HG02678 (cell line): ENCODE measurements around the gene GRID2.

Experiments used
- ATAC-seq: cut with Tn5 transposase; IDR thresholded peaks from one replicate; pipeline ENCODE4 v1.9.1; 2021; ENCODE audit warnings: mild to moderate bottlenecking, moderate library complexity; ENCODE audit not compliant: unreplicated experiment

Gene GRID2

DNA sequence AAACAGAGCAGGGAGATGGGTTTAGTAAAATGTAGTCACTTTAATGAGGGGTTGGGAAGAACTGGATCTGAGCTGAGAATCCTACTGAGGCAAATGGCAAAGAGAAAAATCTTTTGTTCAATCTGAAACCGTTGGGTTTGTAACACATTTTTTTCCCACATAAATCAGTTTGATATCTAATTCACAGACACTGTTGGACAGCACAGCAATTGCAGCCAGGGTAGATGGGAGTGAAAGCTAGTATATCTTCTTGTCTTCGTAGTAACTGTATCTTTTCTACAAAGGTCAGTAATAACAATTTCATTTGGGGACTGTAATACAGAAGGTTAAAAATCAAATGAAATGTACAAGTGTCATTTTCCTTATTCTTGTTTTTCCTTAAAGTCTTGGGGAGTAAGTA, 875.3 kb downstream of the GRID2 start:
- ATAC-seq = no peak

DNA sequence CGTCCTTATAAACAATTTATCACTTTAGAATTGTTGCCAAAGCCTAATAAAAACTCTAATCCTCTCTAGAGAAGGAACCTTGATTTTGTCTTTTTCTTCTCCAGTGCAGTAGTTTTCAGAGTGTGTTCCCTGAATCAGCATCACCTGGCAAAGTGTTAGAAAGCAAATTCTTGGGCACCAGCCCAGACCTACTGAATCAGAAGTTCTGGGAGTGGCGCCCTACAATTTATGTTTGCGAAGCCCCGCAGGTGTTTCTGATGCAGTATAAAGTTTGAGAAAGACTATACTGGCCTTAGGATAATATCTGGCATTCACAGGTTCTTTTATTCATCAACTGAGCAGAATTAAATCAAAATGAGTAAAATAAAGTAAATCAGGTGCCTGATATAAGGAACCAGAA, 879.0 kb downstream of the GRID2 start:
- ATAC-seq = no peak

DNA sequence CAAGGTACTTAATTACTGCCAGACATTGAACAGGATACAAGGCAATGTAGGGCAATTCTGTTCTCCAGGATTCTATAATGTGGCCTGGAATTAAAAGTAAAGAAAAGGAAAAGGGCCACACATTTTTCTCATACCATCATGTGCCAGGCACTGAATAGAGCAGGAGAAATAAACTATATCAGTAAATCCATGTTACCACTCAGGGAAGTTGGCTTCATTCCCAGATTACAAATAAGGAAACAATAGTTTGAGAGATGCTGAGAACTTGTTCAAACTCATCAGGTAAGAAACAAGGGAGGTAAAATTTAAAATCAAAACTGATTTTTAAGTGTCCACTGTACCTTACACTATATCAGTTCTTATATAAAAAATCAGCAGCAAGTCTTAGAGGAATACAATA, 879.8 kb downstream of the GRID2 start:
- ATAC-seq = no peak

DNA sequence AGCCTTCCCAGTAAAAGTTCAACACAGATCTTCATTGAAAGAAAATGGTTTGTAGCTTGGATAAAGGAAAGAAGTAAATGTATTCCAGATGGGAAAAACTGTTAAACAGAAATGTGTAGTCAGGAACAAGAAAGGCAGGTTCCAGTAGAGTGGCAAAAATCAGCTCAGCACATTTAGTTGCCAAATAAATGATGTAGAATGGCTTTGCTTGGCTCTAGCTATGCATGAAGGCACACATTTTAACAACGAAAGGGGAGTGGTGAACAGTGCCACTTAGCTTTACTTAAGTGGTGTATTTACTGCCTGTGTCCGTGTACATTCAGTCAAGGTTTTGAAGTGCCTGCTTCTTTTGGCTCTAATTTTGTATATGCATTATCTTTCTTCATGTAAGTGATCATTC, 880.3 kb downstream of the GRID2 start:
- no peak for ATAC-seq

DNA sequence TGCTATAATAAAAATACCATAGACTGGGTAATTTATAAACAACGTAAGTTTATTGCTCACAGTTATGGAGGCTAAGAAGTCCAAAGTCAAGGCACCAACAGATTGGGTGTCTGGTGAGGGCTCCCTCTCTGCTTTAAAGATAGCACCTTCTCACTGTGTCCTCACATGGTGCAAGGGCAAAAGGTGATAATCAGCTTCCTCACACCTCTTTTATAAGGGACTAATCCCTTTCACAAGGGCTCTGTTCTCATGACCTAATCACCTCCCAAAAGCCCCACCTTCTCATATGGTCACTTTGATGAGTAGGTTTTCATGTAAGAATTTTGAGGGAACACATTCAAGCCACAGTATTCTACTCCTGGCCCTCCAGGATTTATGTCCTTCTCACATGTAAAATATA, 883.1 kb downstream of the GRID2 start:
- ATAC-seq = no peak

DNA sequence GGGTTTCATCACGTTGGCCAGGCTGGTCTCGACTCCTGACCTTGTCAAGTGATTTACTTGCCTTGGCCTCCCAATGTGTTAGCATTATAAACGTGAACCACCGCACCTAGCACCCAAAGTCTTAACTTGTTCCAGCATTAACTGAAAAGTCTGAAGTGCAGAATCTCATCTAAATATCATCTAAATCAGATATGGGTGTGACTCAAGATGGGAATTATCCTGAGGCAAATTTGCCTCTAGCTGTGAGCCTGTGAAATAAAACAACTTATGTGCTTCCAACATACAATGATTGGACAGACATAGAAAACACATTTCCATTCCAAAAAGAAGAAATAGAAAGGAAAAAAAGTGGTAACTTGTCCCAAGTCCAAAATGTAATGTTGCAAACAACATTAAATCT, 883.7 kb downstream of the GRID2 start:
- ATAC-seq = no peak

DNA sequence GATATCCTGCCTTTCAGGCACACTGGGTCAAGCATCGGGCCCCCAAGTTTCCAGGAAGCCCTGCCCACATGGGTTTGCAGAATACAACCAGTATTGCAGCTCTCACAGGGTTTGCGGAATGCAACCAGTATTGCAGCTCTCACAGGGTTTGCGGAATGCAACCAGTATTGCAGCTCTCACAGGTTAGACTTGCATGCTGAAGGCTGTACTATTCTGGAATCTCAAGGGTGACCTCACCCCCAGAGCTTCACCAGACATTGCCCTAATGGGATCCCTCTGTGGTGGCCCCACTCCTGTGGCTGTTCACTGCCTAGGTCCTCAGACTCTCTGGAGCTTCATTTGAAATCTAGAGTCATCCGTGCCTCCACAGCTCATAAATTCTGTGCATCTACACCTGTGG, 884.1 kb downstream of the GRID2 start:
- ATAC-seq = no peak

DNA sequence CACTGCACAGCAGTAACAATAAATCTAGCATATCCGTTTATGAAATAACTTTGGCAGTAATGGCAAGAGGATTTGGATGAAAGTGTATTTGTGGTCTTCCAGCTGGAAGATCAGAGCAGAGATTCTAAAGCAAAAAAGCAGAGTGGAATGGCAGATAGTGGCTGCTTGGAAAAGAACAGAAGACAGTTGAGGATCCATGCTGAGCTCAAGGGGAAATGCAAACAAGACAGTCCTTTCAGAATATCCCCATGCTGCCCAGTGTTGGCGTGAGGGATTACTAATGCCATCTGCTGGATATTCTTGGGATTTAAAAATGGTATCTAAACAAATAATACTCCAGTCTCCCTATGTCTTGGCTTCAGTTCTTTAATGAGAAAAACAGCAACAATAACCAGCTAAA, 895.7 kb downstream of the GRID2 start:
- no peak for ATAC-seq

DNA sequence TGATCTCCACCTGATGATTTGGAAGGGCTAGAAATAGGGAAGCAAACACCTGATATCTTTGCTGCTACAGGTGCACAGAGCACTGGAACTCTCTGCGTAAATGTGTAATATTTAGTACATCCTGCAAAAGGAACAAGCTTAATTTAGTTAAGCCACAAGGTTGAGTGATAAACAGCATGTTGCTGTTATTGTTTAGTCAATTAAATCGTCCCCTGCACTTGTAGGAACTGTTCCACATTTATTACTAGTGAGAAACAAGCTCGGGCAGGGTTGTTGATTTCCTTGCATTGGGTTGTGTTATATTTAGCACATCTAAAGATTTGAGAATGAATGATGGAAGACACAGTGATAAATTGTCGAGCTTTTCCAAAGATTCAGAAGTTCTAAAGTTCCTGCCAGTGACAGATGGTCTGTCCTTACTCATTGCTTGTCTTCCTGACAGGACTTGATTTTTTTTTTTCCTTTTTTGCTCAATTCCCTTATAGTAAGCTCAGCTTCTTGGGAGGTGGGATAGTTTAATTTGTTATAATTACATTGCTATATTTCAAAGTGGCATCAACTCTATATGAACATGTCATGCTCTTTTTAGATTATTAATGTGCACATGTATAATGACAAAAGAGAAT, 897.8 kb downstream of the GRID2 start:
- no peak for ATAC-seq

DNA sequence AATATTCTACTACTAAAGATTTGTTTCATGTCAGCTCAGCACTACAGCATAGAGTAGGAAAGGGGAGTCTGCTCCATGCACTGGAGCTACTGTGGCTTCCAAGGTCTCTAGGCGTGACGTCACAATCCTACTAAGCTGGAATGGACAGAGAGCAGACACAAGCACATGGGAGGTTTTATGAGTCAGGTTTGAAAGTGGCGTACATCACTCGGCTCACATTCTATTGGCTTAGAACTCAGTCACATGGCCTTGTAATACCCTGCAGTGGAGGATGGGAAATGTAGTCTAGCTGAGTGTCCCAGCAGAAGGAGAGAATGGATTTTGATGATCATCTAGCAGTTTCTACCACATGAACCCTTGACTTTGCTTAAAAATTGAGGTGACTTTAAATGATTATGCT, 899.9 kb downstream of the GRID2 start:
- ATAC-seq = no peak

DNA sequence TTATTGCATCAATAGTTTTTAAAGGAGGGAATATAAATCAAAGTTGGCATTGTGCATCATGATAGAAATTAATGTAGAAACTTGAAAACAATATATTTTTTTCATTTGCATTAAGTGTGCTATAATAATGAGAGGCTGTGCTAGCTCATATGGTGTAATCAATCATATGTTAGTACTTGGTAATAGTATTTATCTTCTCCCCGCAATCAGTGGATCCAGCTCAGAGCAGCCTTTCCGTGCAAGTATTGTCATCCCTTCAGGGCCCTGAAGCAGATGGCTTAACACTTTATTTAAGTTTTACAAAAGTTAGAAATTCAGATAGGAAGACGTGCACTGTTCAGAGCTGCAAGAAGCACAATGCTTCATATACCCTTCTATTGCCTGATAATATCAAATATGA, 908.5 kb downstream of the GRID2 start:
- no peak for ATAC-seq

DNA sequence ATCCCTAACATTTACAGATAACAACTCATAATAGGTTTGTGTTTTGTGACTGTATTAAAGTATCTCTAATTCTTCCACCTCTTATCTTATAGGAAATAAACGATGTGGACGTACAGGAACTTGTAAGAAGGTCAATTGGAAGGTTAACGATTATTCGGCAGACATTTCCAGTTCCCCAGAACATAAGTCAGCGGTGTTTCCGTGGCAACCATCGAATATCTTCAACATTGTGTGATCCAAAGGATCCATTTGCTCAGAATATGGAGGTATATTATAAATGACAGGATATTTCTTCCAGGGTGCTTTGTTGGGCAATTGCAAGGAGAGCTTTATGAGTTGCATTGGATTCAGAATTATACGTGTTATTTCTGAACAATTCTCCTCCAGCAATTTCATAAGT, 912.9 kb downstream of the GRID2 start:
- no peak for ATAC-seq

DNA sequence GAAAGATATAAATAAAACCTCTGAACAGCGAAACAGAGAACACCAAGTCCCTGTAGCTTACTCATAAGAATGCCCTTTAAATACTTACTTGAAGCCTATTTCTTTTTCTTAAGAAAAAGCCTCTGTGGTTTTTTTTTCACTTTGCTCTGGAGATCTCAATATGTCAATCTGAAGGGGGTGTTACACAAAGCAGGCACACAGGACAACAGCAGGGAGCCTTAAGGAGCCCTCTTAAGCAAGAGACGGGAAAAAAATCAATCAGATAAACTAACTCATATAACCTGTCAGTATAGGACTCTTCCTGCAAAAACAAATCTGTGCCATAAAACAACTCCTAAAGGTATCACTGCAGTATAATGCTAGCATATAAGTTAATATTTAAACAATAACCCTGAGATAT, 913.7 kb downstream of the GRID2 start:
- no peak for ATAC-seq

DNA sequence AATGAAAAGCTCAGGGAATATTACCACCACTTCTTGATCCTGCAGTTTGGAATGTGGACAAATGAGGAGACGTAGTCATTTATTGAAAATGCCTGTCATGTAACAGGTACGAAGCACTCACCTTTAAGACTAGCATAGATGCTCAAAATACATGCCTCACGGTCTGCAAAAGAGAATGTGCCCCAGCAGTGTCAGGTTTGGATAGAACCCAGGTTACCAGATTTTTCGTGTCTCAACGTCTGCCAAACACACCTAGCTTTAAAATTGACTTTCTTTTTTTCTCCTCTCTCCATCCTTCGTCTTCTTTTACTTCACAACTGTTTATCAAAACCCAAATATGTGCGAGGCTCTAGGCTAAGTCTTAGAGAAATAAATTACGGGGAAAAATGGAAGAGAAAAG, 918.0 kb downstream of the GRID2 start:
- no peak for ATAC-seq

DNA sequence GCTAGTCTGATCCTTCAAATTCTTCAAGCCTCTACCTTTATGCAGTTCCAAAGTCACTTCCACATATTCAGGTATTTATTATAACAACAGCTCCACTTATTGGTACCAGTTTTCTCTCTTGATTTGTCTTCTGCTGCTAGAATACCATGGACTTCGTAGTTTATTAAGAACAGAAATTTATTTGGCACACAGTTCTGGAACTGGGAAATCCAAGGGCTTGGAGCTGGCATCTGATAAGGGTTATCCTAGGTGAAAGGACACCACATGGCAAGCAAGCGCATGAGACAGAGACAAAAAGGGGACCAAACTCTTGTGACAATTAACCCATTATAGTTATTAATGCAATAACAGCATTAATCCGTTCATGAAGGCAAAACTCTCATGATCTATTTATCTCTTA, 924.3 kb downstream of the GRID2 start:
- no peak for ATAC-seq

DNA sequence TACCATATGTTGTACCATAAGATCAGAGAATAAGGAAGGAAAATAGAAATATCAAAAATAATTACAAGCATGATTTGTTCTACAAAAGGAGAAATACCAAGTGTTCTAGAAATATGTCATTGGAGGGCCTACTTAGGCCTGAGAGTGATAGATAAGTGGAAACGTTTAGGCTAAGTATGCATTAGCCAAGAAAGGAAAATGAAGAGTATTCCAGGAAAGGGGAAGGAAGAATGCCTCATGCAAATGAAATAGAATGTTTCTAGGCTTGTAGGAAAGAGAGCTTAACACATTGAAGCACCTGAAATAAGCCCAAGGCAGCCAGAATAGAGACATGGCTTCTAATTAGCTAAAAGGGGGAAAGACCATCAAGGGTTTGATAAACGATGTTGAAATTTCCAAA, 929.1 kb downstream of the GRID2 start:
- no peak for ATAC-seq

DNA sequence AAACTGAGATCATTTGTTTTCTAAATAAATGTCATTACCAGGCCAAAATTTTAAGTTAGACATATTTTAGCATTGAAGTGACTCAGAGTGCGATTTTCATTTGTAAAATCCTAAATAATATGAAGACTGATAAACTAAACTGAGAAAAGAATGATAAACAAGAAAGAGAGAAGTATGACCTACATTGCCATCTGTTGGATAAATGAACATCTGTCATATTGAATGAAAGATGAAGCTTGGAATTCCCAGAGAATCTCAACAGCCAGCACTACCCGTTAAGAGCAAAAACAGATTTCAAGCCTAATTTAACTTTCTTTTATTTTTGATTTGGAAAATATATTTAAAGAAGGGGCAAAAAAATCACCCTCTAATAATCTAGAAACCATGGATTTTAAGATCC, 933.8 kb downstream of the GRID2 start:
- ATAC-seq = no peak

DNA sequence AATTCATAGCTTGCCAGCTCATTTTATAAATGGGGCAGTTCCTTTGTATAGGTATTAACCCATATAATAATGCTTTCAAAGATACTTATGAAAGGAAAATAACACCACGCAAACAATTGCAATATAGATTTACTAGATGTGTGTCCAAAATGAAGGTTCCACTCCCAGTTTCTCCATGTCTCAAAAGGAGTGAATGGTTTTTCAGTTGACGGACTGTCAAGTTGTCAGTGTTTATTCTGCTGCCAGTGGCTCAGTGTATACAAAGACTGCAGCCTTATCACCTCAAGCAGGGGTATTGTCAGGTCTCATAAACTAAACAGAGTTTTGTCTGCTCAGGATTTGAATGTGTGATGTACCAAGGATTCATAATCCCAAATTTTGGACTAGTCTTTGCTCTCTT, 939.5 kb downstream of the GRID2 start:
- ATAC-seq = no peak

DNA sequence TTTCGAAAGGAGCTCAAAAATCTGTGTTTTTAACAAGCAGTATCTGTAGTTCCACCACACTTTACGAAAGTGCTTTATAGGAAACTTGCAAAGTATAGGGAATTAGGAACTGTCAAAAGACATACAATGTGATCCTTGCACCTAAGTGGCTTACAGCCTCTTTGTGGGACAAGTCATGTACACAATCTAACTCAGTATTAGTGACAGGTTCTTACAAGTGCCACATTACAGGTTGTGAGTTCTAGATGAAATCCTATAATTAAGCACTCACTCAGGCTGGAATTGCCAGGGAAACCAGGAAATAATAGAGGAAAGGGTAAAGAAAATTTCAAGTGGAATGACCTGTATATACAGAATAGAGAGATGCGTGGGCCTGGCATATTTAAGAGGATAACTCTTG, 957.4 kb downstream of the GRID2 start:
- no peak for ATAC-seq

DNA sequence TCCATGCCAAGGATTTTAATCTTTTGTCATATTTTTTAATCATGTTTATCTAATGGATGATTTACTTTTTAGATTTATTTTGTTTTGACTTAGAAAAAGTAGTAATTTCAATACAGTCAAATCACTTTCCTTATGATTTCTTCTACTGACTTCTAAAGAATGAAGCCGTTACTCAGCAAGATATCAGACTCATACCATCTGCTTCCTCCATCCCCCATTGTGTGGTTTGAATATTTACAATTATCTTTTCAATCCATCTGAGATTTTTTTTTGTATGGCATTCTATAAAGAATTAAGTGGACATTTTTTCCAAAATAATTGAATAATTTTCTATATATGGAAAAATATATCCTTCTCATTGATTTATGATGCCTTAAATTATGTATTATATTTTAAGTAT, 959.4 kb downstream of the GRID2 start:
- no peak for ATAC-seq

DNA sequence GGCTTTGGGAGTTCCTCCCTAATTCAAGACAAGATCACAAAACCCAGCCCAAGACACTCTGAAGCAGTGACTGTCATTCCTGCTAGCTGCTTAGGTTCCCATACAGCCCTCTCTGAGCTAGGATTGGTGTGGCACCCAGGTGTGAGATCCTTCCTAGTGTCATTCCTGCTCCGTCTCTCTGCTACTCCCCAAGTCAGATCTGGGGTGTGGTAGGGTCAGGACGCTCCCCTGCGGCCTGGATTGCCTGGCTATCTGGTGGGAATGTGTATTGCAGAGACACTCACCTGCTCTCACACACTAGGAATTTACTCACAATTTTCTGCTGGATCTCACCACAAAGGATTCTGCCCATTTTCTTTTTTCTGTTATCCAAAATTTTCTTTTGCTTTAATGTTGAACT, 964.0 kb downstream of the GRID2 start:
- ATAC-seq = no peak

DNA sequence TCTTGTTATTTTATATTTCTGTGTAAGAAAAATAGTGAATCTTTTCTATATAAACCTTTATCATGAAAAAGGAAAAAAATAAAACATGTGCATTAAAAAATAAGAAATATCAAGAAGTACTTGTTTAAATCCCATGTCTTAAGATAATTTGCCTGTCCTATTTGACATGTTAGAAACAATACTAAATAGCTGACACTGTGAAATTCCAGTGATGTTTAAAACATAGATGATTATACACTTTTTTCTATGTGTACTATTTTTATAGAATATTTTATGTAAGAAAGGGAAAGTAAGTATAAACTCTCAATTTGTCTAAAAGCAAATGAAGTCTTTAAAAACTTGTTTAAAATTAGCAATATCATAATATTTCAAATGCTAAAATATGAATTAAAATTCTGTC, 981.6 kb downstream of the GRID2 start:
- no peak for ATAC-seq

DNA sequence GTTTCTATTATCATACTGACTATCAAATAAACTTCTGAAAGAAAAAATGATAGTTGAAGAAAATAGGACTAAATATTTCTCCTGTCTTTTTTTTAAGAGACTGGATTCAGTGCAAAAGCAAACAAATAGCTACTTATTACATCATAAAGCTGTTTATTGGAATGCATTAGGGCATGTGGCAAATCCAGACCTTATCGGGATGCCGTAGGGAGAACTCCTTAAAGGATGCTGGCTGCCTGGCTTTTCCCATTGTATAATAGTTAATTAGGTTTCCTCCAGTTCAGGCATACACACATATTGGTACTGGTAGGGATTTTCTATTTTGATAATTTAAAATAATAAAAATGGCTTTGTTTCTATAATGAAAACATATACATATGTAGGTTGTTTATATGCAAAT, 985.5 kb downstream of the GRID2 start:
- ATAC-seq = no peak

DNA sequence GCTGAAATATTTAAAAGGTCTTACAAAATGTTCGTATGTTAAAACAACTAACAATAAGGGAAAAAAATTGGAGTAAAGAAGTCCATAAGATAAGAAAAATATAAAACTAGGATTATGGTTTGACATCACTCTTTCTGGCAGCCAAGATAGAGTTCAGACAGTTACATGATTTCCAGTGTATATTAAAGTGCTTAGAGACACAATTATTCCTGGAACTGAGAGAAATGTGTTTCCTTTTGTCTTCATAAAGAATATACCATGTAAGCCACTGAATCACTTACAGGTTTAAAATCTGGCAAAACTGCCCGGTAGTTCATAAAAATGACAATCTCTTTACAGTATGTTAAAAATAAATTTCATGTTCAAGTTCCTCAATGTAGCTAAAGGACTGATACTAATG, 986.1 kb downstream of the GRID2 start:
- no peak for ATAC-seq
